ENCODE results near the gene FAP. TPM values are rescaled to one million over a fixed set of nuclear protein-coding genes. Genes with fewer than 3 reads are reported as not detected.

FAP gene
- total RNA-seq, 1 experiment from 2014 or later: not detected

GRCh38 chr2:162164802-162165201 is 78.4 kb downstream of the FAP start:
- no peaks in the 10 kb centered on the region for H3K9me3 Mint-ChIP-seq

GRCh38 chr2:162159446-162159845 is 83.8 kb downstream of the FAP start:
- H3K4me3 Mint-ChIP-seq: no peak overlapping the region
- ChIA-PET CTCF (interaction anchor here (1.5 kb wide), 1 partner anchor 139 kb away, joined by 5 read pairs; no protein-coding TSS in a partner anchor), POLR2A (interaction anchor here (0.7 kb wide), 1 partner anchor 147 kb away, joined by 3 read pairs; no protein-coding TSS in a partner anchor)
- no peaks in the 10 kb centered on the region for H3K4me1 Mint-ChIP-seq
- no peak for ATAC-seq
- H3K36me3 Mint-ChIP-seq: no peaks in the 10 kb centered on the region
- H3K27me3 Mint-ChIP-seq (ENCODE audit: low read depth): no peaks in the 10 kb centered on the region
- TF ChIP-seq ATF3 (CRISPR knock-in tag; conservative IDR thresholded peaks at IDR 0.05): no peak
- DNase-seq (ENCODE audit: low spot score): no peak
- no peak overlapping the region for H3K27ac Mint-ChIP-seq
- no peaks in the 10 kb centered on the region for H3K9me3 Mint-ChIP-seq

More at GRCh38 chr2:162164802-162165201, 78.4 kb downstream of the FAP start:
- CTCF ChIA-PET: no interaction called here
- Mint-ChIP-seq H3K4me1 (no peaks in the 10 kb centered on the region), H3K27me3 (ENCODE audit: low read depth) (no peaks in the 10 kb centered on the region), H3K36me3 (no peaks in the 10 kb centered on the region), H3K27ac (no peak overlapping the region), H3K4me3 (no peak overlapping the region)
- ATAC-seq (no peak), DNase-seq (ENCODE audit: low spot score) (no peak)
- no peak for TF ChIP-seq IRF1 (CRISPR knock-in tag; IDR thresholded peaks at IDR 0.05)
- no peak for TF ChIP-seq GABPB1 (CRISPR knock-in tag; IDR thresholded peaks at IDR 0.05)
- TF ChIP-seq MYBL2 (CRISPR knock-in tag; IDR thresholded peaks at IDR 0.05): no peak
- TF ChIP-seq RORB (CRISPR knock-in tag; IDR thresholded peaks at IDR 0.05): no peak
- POLR2A ChIA-PET: no interaction called here

GRCh38 chr2:162156149-162156548 is 87.1 kb downstream of the FAP start:
- DNase-seq (ENCODE audit: low spot score) (no peak), ATAC-seq (no peak)
- H3K36me3 Mint-ChIP-seq: no peaks in the 10 kb centered on the region
- no peaks in the 10 kb centered on the region for H3K9me3 Mint-ChIP-seq
- H3K27me3 Mint-ChIP-seq (ENCODE audit: low read depth): no peaks in the 10 kb centered on the region
- no peak for TF ChIP-seq KAT7 (CRISPR knock-in tag; IDR thresholded peaks at IDR 0.05; ENCODE audit: borderline replicate concordance)
- TF ChIP-seq PREB (CRISPR knock-in tag; IDR thresholded peaks at IDR 0.05; ENCODE audit: borderline replicate concordance): no peak
- no peak for TF ChIP-seq ZNF263 (CRISPR knock-in tag; IDR thresholded peaks at IDR 0.05; ENCODE audit: low read depth)
- no peak for TF ChIP-seq IRF1 (CRISPR knock-in tag; IDR thresholded peaks at IDR 0.05)
- no peak for TF ChIP-seq FOXJ3 (CRISPR knock-in tag; IDR thresholded peaks at IDR 0.05; ENCODE audit: borderline replicate concordance)
- TF ChIP-seq NR1H2 (CRISPR knock-in tag; IDR thresholded peaks at IDR 0.05): no peak
- TF ChIP-seq GABPB1 (CRISPR knock-in tag; IDR thresholded peaks at IDR 0.05): no peak
- no peak for TF ChIP-seq GTF2I (CRISPR knock-in tag; conservative IDR thresholded peaks at IDR 0.05)
- TF ChIP-seq ZBTB43 (CRISPR knock-in tag; IDR thresholded peaks at IDR 0.05): no peak
- no peak for TF ChIP-seq AR (CRISPR knock-in tag; IDR thresholded peaks at IDR 0.05)
- no peak for TF ChIP-seq AFF4 (CRISPR knock-in tag; IDR thresholded peaks at IDR 0.05; ENCODE audit: borderline replicate concordance)
- no peak for TF ChIP-seq USF2 (CRISPR knock-in tag; IDR thresholded peaks at IDR 0.05)
- no peak for TF ChIP-seq ZNF219 (CRISPR knock-in tag; IDR thresholded peaks at IDR 0.05; ENCODE audit: borderline replicate concordance)
- POLR2A ChIA-PET: no interaction called here
- no peak overlapping the region for H3K27ac Mint-ChIP-seq
- CTCF ChIA-PET: interaction anchor here (1.1 to 2.5 kb wide), 3 partner anchors 26 to 143 kb away, joined by 4 to 19 read pairs (median 4); no protein-coding TSS in a partner anchor
- no peaks in the 10 kb centered on the region for H3K4me1 Mint-ChIP-seq
- no peak overlapping the region for H3K4me3 Mint-ChIP-seq

Measured in WTC11 (cell line).